ENCODE measurements around the gene CKS1B. TPM values are rescaled to one million over a fixed set of nuclear protein-coding genes. Genes with fewer than 3 reads are reported as not detected.

Gene CKS1B
- total and polyA plus RNA-seq, 9 of the 15 experiments (the other 6 are each of a cell fraction or from before 2014, with no cell fraction given) = 215 to 1,103 (median 460) TPM

DNA sequence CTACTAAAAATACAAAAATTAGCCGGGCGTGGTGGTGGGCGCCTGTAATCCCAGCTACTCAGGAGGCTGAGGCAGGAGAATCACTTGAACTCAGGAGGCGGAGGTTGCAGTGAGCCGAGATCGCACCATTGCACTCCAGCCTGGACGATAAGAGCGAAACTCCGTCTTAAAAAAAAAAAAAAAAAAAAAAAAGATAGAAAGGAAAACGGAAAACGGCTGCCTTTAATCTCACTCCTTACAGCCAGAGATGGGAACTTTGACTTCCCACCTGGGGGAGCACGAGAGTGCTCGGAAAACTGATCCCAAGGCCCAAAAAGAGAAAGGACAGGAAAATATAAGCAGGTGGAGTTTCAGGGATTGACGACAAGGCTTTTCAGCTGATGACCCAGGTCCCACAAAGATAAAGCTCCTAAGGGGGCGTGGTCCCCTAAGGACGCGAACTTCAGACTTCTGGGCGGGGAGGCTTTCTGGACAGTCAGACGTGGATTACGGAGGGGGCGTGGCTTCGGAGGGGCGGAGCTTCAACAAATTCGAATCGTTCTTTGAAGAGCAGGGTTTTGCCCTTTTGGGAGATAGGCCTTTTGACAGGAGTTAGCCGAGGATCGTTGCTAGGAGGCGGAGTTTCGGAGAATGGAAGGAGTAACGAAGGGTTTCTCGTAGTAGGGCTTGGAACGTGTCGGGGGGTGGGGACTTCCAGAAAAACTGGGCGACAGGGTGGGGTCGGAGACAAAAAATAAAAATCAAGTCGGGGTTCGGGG is 958 bp upstream of the CKS1B start (continued):
- TF ChIP-seq MTA3 (IDR thresholded peaks at IDR 0.05; ENCODE audit: borderline replicate concordance) (no peak), DACH1 (IDR thresholded peaks at IDR 0.05; ENCODE audit: partially characterized antibody) (peak; percentile 84), CBFA2T3 (IDR thresholded peaks at IDR 0.05) (peak; percentile 66), KDM5B (IDR thresholded peaks at IDR 0.05; ENCODE audit: insufficient replicate concordance, low read depth, low read length) (peak; percentile 27), RCOR1 (IDR thresholded peaks at IDR 0.05; ENCODE audit: borderline replicate concordance in 1 of 2, low read depth in 2 of 2, low read length in 2 of 2) (peak in 1 of 2 experiments; percentile 76; a peak in 1 of 4 replicates), ZNF766 (CRISPR knock-in tag; conservative IDR thresholded peaks at IDR 0.05) (0 out of 2 replicates have a peak, but pooled peaks have one; percentile 41), BHLHE40 (IDR thresholded peaks at IDR 0.05; ENCODE audit: low read length) (no peak), L3MBTL2 (IDR thresholded peaks at IDR 0.05) (peak; percentile 53)
- TF ChIP-seq, protein P1, sequence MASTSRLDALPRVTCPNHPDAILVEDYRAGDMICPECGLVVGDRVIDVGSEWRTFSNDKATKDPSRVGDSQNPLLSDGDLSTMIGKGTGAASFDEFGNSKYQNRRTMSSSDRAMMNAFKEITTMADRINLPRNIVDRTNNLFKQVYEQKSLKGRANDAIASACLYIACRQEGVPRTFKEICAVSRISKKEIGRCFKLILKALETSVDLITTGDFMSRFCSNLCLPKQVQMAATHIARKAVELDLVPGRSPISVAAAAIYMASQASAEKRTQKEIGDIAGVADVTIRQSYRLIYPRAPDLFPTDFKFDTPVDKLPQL (IDR thresholded peaks at IDR 0.05; ENCODE audit: extremely low read depth, insufficient read length) = no peak
- TF ChIP-seq, protein P2, sequence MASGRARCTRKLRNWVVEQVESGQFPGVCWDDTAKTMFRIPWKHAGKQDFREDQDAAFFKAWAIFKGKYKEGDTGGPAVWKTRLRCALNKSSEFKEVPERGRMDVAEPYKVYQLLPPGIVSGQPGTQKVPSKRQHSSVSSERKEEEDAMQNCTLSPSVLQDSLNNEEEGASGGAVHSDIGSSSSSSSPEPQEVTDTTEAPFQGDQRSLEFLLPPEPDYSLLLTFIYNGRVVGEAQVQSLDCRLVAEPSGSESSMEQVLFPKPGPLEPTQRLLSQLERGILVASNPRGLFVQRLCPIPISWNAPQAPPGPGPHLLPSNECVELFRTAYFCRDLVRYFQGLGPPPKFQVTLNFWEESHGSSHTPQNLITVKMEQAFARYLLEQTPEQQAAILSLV (tag; IDR thresholded peaks at IDR 0.05) = 0 out of 2 replicates have a peak, but pooled peaks have one; percentile 35
- TF ChIP-seq, protein P3, sequence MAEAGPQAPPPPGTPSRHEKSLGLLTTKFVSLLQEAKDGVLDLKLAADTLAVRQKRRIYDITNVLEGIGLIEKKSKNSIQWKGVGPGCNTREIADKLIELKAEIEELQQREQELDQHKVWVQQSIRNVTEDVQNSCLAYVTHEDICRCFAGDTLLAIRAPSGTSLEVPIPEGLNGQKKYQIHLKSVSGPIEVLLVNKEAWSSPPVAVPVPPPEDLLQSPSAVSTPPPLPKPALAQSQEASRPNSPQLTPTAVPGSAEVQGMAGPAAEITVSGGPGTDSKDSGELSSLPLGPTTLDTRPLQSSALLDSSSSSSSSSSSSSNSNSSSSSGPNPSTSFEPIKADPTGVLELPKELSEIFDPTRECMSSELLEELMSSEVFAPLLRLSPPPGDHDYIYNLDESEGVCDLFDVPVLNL (CRISPR knock-in tag; IDR thresholded peaks at IDR 0.05; ENCODE audit: low read depth) = no peak
- TF ChIP-seq, protein P4, sequence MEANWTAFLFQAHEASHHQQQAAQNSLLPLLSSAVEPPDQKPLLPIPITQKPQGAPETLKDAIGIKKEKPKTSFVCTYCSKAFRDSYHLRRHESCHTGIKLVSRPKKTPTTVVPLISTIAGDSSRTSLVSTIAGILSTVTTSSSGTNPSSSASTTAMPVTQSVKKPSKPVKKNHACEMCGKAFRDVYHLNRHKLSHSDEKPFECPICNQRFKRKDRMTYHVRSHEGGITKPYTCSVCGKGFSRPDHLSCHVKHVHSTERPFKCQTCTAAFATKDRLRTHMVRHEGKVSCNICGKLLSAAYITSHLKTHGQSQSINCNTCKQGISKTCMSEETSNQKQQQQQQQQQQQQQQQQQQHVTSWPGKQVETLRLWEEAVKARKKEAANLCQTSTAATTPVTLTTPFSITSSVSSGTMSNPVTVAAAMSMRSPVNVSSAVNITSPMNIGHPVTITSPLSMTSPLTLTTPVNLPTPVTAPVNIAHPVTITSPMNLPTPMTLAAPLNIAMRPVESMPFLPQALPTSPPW (CRISPR knock-in tag; IDR thresholded peaks at IDR 0.05) = peak; percentile 61; the same call in 1 of the 2 replicates
- TF ChIP-seq, protein P5, sequence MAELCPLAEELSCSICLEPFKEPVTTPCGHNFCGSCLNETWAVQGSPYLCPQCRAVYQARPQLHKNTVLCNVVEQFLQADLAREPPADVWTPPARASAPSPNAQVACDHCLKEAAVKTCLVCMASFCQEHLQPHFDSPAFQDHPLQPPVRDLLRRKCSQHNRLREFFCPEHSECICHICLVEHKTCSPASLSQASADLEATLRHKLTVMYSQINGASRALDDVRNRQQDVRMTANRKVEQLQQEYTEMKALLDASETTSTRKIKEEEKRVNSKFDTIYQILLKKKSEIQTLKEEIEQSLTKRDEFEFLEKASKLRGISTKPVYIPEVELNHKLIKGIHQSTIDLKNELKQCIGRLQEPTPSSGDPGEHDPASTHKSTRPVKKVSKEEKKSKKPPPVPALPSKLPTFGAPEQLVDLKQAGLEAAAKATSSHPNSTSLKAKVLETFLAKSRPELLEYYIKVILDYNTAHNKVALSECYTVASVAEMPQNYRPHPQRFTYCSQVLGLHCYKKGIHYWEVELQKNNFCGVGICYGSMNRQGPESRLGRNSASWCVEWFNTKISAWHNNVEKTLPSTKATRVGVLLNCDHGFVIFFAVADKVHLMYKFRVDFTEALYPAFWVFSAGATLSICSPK (IDR thresholded peaks at IDR 0.05; ENCODE audit: borderline replicate concordance) = peak; percentile 70; the same call in 1 of the 2 replicates
- TF ChIP-seq, protein P6, sequence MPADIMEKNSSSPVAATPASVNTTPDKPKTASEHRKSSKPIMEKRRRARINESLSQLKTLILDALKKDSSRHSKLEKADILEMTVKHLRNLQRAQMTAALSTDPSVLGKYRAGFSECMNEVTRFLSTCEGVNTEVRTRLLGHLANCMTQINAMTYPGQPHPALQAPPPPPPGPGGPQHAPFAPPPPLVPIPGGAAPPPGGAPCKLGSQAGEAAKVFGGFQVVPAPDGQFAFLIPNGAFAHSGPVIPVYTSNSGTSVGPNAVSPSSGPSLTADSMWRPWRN (IDR thresholded peaks at IDR 0.05; ENCODE audit: low read depth) = 0 out of 2 replicates have a peak, but pooled peaks have one; percentile 15
- TF ChIP-seq, protein P7, sequence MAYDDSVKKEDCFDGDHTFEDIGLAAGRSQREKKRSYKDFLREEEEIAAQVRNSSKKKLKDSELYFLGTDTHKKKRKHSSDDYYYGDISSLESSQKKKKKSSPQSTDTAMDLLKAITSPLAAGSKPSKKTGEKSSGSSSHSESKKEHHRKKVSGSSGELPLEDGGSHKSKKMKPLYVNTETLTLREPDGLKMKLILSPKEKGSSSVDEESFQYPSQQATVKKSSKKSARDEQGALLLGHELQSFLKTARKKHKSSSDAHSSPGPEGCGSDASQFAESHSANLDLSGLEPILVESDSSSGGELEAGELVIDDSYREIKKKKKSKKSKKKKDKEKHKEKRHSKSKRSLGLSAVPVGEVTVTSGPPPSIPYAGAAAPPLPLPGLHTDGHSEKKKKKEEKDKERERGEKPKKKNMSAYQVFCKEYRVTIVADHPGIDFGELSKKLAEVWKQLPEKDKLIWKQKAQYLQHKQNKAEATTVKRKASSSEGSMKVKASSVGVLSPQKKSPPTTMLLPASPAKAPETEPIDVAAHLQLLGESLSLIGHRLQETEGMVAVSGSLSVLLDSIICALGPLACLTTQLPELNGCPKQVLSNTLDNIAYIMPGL (CRISPR knock-in tag; IDR thresholded peaks at IDR 0.05) = 0 out of 2 replicates have a peak, but pooled peaks have one; percentile 62
- TF ChIP-seq, protein P8, sequence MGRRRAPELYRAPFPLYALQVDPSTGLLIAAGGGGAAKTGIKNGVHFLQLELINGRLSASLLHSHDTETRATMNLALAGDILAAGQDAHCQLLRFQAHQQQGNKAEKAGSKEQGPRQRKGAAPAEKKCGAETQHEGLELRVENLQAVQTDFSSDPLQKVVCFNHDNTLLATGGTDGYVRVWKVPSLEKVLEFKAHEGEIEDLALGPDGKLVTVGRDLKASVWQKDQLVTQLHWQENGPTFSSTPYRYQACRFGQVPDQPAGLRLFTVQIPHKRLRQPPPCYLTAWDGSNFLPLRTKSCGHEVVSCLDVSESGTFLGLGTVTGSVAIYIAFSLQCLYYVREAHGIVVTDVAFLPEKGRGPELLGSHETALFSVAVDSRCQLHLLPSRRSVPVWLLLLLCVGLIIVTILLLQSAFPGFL (CRISPR knock-in tag; IDR thresholded peaks at IDR 0.05) = no peak
